Stimulated activated naive B cell treated with anti-CD40 and anti-IgM and Interleukin-4, amounts not matched to agents 10 μg/mL and 1 μg/mL and 100 μg/mL, for 72 hours (primary cell): ENCODE data around the gene THRA.
A peak's percentile ranks its signal among the peaks of the same experiment; 100 is the strongest.

Source experiments
- ATAC-seq, 2 donors: fragments of 150-1000 bp; cut with Tn5 transposase; replicated peaks; 2 replicates each; pipeline ENCODE4 v1.10.0; 2021; ENCODE audit warnings: moderate library complexity in 1 of 2
- DNase-seq: peaks from one replicate; pipeline ENCODE4 v3.0.0; 2021
- H3K27ac Mint-ChIP-seq: one replicate; pipeline ENCODE4 v1.8.0; 2022; ENCODE audit warnings: mild to moderate bottlenecking, mixed read lengths
- H3K27me3 Mint-ChIP-seq, 2 donors: one replicate each; pipeline ENCODE4 v1.8.0; 2022; ENCODE audit warnings: mixed read lengths in 2 of 2
- H3K36me3 Mint-ChIP-seq, 2 donors: one replicate each; pipeline ENCODE4 v1.8.0; 2022; ENCODE audit warnings: mixed read lengths in 2 of 2, mild to moderate bottlenecking in 1 of 2
- H3K4me1 Mint-ChIP-seq, 2 donors: one replicate each; pipeline ENCODE4 v1.8.0; 2022; ENCODE audit warnings: mixed read lengths in 2 of 2, mild to moderate bottlenecking in 1 of 2
- H3K4me3 Mint-ChIP-seq, 2 donors: one replicate each; pipeline ENCODE4 v1.8.0; 2022; ENCODE audit warnings: mild to moderate bottlenecking in 2 of 2, mixed read lengths in 2 of 2, moderate library complexity in 1 of 2
- H3K9me3 Mint-ChIP-seq, 2 donors: one replicate each; pipeline ENCODE4 v1.8.0; 2022; ENCODE audit warnings: mixed read lengths in 2 of 2, mild to moderate bottlenecking in 1 of 2

THRA gene

DNA sequence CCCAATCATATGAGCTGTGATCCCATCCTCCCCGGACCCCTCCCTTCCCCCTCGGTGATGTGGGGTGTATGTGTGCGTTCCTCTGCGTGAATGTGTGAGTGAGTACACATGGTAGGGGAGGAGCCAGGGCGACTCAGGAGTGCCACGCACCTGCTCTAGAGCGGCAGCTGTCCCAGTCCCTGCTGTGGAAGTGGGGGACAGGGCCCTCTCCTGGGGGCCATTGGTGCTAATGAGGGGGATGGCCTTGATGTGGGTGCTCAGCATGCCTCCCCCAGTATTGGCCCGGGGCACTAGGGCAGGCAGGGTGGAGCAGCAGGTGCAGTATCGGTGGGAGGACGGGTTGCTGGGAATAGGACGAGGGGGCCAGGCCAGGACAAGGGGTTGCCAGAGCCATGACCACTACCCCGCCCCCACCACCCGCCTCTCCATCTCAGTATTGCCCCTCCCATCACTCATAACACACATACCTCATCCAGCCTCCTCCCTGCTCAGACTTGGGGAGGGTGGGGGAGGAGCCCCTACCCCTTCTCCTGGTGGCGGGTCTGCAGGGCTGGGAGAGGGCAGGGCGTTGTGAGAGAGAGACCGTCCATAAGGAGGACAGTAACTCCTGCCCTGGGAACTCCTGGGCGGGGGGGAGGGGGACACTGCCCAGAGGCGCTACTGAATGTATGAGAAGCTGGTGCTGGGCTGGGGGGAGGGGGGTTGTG is 29.1 kb downstream of the THRA start:
- DNase-seq (no peak), ATAC-seq (no peak)
- Mint-ChIP-seq H3K27me3 (no peaks in the 10 kb centered on the region), H3K9me3 (peaks cover 0 to under 1% of the 10 kb centered on the region in 2 donors), H3K4me3 (no peak overlapping the region), H3K4me1 (peaks cover 32 to 37% of the 10 kb centered on the region in 2 donors), H3K27ac (no peak overlapping the region), H3K36me3 (peaks cover 37 to 45% of the 10 kb centered on the region in 2 donors)

DNA sequence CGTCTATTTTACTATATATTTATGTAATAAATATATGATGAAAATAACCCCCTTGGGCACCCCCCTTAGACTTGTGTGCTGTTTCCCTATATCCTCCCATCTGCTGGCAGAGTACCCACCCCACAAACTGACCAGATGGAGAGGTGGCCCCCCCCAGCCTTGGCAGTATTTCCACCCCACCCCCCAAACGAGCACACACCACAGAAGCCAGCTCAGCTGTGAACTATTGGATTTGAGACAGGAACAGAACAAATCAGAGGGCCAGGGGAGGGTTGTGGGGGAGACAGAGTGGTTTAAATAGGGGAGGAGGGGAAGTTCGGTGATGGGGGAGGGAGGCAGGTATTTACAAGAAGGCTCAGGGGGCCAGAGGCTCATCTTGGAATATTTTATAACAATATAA is 29.8 kb downstream of the THRA start:
- no peaks in the 10 kb centered on the region for H3K27me3 Mint-ChIP-seq
- peaks cover 0 to 3% of the 10 kb centered on the region in 2 donors for H3K9me3 Mint-ChIP-seq
- H3K36me3 Mint-ChIP-seq = peaks cover 39 to 47% of the 10 kb centered on the region in 2 donors
- no peak overlapping the region for H3K27ac Mint-ChIP-seq
- no peak for ATAC-seq
- no peak for DNase-seq
- H3K4me3 Mint-ChIP-seq = no peak overlapping the region
- H3K4me1 Mint-ChIP-seq = peaks cover 39 to 40% of the 10 kb centered on the region in 2 donors

DNA sequence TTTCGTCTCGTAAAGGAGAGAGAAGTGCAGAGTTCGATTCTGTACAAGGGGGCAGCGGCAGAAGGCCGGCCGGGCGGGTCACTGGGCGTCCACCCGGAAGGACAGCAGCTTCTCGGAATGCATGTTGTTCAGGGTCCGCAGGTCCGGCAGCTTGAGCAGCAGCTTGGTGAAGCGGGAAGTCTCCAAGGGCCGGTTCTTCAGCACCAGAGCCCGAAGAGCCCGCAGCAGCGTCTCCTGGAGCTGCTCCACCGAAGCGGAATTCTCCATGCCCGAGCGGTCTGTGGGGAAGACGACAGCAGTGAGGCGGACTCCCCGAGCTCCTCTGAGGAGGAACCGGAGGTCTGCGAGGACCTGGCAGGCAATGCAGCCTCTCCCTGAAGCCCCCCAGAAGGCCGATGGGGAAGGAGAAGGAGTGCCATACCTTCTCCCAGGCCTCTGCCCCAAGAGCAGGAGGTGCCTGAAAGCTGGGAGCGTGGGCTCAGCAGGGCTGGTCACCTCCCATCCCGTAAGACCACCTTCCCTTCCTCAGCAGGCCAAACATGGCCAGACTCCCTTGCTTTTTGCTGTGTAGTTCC is 30.3 kb downstream of the THRA start:
- H3K4me1 Mint-ChIP-seq = peaks cover 42 to 45% of the 10 kb centered on the region in 2 donors
- no peak overlapping the region for H3K4me3 Mint-ChIP-seq
- ATAC-seq (no peak), DNase-seq (no peak)
- H3K27me3 Mint-ChIP-seq = no peaks in the 10 kb centered on the region
- H3K27ac Mint-ChIP-seq = no peak overlapping the region
- H3K36me3 Mint-ChIP-seq = peaks cover 39 to 48% of the 10 kb centered on the region in 2 donors
- peaks cover 0 to 3% of the 10 kb centered on the region in 2 donors for H3K9me3 Mint-ChIP-seq

DNA sequence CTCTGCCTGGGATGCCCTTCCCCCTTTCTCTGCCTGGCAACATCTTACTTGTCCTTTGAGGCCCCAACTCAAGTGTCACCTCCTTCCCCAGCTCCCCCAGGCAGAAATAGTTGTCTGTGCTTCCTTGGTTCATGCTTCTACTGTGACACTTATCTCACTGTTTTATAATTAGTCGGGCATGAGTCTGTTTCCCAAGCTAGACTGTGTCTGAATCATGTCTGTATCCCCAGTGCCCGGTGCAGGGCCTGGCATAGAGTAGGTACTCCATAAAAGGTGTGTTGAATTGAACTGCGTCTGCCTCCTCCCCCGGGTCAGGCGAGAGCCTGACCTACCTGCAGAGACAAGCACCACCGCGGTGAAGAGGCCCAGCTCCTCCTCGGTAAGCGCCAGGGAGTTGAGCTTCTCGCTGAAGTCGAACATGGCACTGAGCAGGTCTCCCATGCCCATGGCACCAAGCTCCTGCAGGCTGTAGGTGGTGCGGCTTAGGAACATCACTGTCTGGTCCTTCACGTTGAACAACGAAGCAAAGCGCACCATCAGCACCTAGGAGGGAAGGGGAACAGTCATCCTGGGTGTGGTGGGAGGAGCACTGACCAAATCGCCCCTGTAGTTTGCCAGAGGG is 30.9 kb downstream of the THRA start:
- no peak overlapping the region for H3K27ac Mint-ChIP-seq
- H3K9me3 Mint-ChIP-seq = peaks cover 0 to 4% of the 10 kb centered on the region in 2 donors
- no peak overlapping the region for H3K4me3 Mint-ChIP-seq
- no peak for DNase-seq
- H3K27me3 Mint-ChIP-seq = no peaks in the 10 kb centered on the region
- H3K36me3 Mint-ChIP-seq = peaks cover 38 to 48% of the 10 kb centered on the region in 2 donors
- ATAC-seq = no peak
- H3K4me1 Mint-ChIP-seq = peaks cover 48 to 51% of the 10 kb centered on the region in 2 donors

DNA sequence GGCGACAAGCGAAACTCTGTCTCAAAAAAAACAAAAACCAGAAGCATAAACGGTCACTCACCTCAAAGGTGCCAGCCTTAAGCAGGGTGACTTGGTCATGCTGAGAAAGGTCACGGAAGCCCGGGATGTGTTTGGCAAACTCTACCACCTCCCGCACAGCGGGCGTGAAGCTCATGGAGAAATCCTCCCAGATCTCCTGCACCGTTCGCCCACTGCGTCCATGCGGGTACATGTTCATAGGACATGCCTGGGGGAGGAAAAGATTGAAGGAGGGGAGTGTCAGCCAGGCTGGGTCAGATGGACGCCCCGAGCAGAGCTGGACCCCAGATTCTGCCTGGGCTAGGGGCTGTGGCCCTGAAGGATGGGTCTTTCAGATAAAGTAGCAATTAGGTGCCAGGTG is 32.1 kb downstream of the THRA start:
- Mint-ChIP-seq H3K36me3 (peaks cover 34 to 46% of the 10 kb centered on the region in 2 donors), H3K27me3 (no peaks in the 10 kb centered on the region), H3K4me3 (peak overlapping the region in 1 of 2 donors; percentile 6), H3K9me3 (peaks cover 0 to 4% of the 10 kb centered on the region in 2 donors), H3K27ac (no peak overlapping the region), H3K4me1 (peaks cover 55 to 63% of the 10 kb centered on the region in 2 donors)
- no peak for ATAC-seq
- DNase-seq = no peak

DNA sequence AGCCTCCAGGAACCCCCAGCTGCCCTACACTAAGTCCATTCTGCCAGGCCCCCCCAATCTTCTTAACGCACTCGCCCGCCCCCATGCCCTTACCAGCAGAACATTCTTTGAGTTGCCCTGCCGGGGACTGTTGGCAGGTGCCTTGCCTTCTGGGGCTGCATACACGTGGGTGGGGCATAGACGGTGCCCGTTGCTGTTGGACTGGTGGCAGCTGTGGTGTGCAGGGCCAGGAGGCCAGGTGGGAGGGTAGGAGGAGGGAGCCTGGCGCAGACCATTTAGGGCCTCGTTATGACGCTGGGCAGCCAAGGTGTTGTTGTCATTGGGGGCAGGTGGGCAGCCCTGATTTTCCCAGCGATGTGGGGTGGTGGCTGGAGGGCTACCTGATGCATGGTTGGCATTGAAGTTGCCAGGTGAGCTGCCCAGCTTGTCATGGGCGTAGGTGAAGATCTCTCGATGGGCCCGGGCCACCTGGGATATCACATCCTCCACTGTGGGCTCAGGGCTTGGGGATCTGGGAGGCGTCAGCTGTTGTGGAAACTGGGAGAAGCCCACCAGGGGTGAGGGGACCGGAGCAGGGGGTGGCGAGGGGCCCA is 32.7 kb downstream of the THRA start:
- H3K27me3 Mint-ChIP-seq = no peaks in the 10 kb centered on the region
- ATAC-seq (no peak), DNase-seq (no peak)
- peaks cover 55 to 66% of the 10 kb centered on the region in 2 donors for H3K4me1 Mint-ChIP-seq
- H3K36me3 Mint-ChIP-seq = peaks cover 34 to 46% of the 10 kb centered on the region in 2 donors
- H3K4me3 Mint-ChIP-seq = peak overlapping the region; percentile 17
- H3K9me3 Mint-ChIP-seq = peaks cover 0 to 4% of the 10 kb centered on the region in 2 donors
- peak overlapping the region; percentile 44 for H3K27ac Mint-ChIP-seq

DNA sequence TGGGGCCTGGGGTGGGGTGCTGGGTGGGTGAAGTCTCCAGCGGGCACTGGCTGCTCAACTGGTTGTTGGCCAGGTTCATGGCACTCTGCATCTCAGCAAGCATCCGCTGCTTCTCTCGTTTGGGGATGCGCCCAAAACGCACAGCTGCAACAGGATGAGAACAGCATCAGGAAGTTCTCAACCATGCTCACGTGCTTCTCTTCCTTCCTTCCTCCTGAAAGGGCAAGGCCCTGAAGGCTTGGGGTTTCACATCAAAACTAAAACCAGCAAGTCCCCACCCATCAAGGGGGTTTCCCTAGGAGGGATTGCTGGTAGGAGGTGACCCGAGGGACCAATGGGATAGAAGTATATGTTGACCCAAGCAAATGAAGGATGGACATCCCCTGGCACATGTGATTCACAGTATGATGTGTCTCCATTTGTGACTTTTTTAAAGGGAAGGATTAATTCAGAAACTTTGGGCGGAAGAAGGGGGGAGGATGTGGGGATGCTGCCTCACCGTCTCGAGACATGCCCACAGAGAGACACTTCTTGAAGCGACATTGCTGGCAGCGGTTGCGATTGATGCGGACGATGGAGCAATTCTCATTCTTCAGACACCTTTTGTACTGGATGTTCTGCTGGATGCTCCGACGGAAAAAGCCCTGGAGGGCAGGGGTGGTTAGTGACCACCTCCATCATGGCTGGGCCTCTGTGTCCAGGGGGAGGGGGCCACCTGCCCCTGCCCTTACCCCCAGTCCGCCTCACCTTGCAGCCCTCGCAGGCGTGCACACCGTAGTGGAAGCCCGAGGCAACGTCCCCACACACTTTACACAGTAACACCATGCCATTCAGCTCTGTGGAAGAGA is 33.4 kb downstream of the THRA start:
- H3K4me1 Mint-ChIP-seq = peaks cover 60 to 70% of the 10 kb centered on the region in 2 donors
- DNase-seq = peak; percentile 93
- H3K4me3 Mint-ChIP-seq = peak overlapping the region; percentile 26 to 55
- peak overlapping the region; percentile 44 for H3K27ac Mint-ChIP-seq
- H3K9me3 Mint-ChIP-seq = peaks cover 0 to 4% of the 10 kb centered on the region in 2 donors
- peaks cover 34 to 46% of the 10 kb centered on the region in 2 donors for H3K36me3 Mint-ChIP-seq
- H3K27me3 Mint-ChIP-seq = no peaks in the 10 kb centered on the region
- peak; percentile 82 to 85 for ATAC-seq

DNA sequence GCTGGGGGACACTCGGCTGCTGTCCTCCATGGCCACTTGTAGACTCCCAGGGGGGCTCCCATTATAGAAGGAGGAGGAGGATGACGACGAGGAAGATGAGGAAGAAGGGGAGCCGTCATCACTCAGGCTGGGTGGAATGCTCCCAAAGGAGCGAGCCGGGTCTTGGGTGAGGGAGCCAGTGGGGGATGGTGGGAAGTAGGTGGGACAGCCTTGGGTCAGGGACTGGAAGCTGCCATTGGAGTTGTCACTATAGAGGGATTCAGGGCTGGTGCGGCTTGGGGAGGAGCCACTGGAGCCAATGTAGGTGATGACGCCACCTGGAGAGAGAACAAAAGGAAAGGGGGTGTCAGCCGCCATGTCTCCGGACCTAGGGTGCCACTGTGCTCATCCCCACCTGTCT is 34.3 kb downstream of the THRA start:
- H3K27ac Mint-ChIP-seq = peak overlapping the region; percentile 44
- H3K9me3 Mint-ChIP-seq = peaks cover 0 to 4% of the 10 kb centered on the region in 2 donors
- ATAC-seq = no peak
- H3K4me3 Mint-ChIP-seq = peak overlapping the region; percentile 55 to 56
- peaks cover 32 to 46% of the 10 kb centered on the region in 2 donors for H3K36me3 Mint-ChIP-seq
- DNase-seq = no peak
- peaks cover 60 to 74% of the 10 kb centered on the region in 2 donors for H3K4me1 Mint-ChIP-seq
- H3K27me3 Mint-ChIP-seq = no peaks in the 10 kb centered on the region

DNA sequence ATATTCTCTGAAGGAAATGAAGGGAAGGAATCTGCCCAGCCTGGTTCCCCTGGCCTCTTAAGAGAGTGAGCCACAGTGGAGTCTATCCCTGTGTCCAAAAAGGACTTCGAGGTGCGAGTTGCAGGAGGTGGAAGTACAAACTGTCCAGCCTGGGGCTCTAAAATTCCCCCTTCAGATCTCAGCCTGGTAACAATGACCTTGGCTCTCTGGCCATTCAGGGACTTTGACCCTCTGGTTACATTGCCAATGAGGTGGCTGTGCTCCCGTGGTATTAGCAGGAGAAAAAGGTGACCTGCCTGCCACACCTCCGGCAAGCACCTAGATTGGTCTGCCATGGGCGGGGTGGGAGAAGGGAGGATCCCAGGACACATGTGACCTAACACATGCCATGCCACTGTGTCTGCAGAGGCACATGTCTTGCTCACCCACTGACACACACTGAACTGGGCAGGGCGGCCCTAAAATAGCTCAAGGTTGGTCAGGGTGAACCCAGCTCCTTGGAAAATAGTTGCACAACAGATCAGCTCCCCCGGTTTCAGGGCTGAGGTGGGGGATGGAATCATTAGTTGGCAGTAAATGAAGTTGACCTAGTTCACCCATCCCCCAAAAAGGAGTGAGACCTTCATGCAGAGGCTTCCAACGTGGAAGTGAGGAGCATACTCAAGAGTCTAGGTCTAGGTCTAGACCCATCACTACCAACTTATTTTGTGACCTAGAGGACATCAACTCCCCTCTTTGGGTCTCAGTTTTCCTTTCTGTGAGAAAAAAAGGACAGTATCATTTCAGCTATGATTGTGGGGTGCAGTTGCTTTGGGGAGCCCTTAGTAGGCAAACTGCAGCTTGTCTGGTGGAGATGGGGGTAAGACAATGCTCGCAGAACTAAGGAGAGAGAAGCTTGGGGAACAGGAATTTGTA is 35.4 kb downstream of the THRA start:
- H3K4me3 Mint-ChIP-seq = peak overlapping the region; percentile 90 to 95
- peak overlapping the region; percentile 82 for H3K27ac Mint-ChIP-seq
- H3K4me1 Mint-ChIP-seq = peaks cover 60 to 74% of the 10 kb centered on the region in 2 donors
- DNase-seq (no peak), ATAC-seq (no peak)
- peaks cover 0 to 4% of the 10 kb centered on the region in 2 donors for H3K9me3 Mint-ChIP-seq
- no peaks in the 10 kb centered on the region for H3K27me3 Mint-ChIP-seq
- H3K36me3 Mint-ChIP-seq = peaks cover 32 to 46% of the 10 kb centered on the region in 2 donors

DNA sequence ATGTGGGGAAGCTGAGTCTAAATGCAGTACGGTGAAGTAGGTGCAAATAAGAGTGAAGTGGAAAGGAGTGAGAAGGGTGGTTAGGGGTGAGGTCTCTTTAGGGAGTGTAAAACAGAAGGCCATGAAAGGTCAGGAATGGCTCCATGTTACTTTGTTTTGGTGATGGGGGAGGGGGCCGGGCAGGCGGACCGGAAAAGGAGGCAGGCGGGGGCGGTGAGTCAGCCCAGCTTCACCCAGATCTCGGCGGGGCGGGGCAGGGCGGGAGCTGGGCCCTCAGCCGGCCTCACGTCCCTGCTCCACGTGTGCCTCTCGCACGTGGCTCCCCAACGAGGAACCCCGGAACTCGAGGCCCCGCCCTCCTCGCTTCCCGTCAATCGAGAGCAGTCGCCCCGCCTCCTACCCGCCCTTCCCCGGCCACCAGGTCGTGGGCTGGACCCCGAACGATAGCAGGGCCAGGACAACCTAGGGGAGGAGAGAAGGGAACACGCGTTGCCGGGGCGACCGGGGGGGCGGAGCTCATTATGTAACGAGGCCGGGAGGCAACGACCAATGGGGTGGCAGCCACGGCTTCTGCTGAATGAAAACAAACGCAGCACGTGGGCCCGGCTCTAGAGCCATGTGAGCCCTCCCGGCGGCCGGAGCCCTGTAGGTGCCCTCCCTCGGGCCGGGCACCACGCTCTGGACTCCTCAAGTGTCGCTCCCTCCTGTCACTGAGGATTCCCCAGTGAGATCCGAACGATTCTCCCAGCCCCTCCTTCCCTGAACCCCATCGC is 36.3 kb downstream of the THRA start:
- ATAC-seq (peak; percentile 47 to 54), DNase-seq (peak; percentile 90)
- Mint-ChIP-seq H3K27me3 (no peaks in the 10 kb centered on the region), H3K4me3 (peak overlapping the region; percentile 90 to 95), H3K9me3 (peaks cover 0 to 4% of the 10 kb centered on the region in 2 donors), H3K4me1 (peaks cover 54 to 69% of the 10 kb centered on the region in 2 donors), H3K27ac (peak overlapping the region; percentile 82), H3K36me3 (peaks cover 24 to 38% of the 10 kb centered on the region in 2 donors)

DNA sequence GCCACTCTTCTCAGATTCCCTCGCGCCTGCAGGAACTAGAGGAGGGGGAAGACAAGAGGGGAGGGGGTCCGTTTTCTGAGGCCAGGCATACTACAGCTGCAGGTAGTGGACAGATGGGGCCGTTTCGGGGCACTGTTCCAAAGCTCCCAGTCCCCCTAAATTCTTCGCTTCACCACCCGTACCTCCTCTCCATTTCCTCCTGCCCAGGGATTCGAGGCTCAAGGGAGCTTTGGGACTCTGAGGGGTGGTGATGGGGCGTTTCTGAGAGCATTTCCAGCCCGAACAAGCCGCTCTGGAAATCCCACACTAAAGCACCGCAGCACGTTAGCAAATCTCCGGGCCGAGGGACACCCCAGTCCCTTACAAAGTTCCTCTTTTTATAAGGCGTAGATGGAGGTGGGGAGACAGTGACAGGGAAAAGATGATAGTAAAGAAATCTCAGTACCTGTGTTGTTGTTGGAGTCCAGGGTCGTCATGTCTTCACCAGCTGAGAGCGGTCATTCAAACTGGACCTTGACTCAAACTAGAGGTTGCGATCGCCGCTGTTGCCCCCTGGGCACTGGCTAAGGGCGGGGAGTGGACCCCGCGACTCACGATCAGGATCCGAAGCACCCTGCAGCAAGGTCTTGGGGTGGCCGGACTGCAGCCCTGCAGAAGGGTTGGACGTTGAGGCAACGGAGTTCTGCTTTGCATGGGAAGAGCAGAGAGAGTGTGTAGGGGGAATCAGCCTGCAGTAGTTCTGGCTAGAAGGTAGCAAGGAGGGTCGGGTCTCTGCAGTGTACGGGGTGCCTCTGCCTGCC is 37.1 kb downstream of the THRA start:
- H3K9me3 Mint-ChIP-seq = peaks cover 0 to 4% of the 10 kb centered on the region in 2 donors

DNA sequence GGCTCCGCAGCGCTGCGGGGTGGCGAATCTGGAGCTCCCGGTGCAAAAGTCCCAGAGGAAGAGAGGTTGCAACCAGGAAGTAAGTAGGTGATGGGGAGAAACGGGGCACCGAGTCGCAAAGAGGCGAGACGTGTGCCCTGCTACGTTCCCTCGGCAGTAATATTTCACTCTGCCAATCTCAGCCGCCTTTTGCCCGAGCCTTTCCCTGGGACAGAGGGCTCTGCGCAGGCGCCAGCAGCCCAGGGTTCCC is 37.6 kb downstream of the THRA start, which contains the start of gene NR1D1:
Gene NR1D1 (minus strand): TSS at position 171 of the 250 bp plus-strand sequence. CDS start 495 bp downstream, outside the sequence.
- Mint-ChIP-seq H3K27ac (peak within 1 kb of the TSS; percentile 81), H3K4me3 (peak within 1 kb of the TSS; percentile 90 to 95), H3K36me3 (peaks cover 15 to 28% of the 10 kb centered on the region in 2 donors), H3K9me3 (peaks cover 0 to 4% of the 10 kb centered on the region in 2 donors), H3K4me1 (peaks cover 51 to 62% of the 10 kb centered on the region in 2 donors), H3K27me3 (no peaks in the 10 kb centered on the region)
- ATAC-seq = no peak
- no peak for DNase-seq

More for the DNA sequence above, 37.1 kb downstream of the THRA start:
- peaks cover 55 to 67% of the 10 kb centered on the region in 2 donors for H3K4me1 Mint-ChIP-seq
- ATAC-seq (peak; percentile 4 to 7), DNase-seq (no peak)
- H3K27me3 Mint-ChIP-seq = no peaks in the 10 kb centered on the region
- H3K27ac Mint-ChIP-seq = peak overlapping the region; percentile 77
- H3K4me3 Mint-ChIP-seq = peak overlapping the region; percentile 90 to 95
- peaks cover 20 to 33% of the 10 kb centered on the region in 2 donors for H3K36me3 Mint-ChIP-seq
